SIG-M5 (cell line): ENCODE measurements around the gene OBSL1.

Experiments used
- DNase-seq: peaks from one replicate; lab custom pipeline; 2025; lab: John Stamatoyannopoulos, UW

The OBSL1 gene

GRCh38 chr2:219512524-219513216 is 58.7 kb downstream of the OBSL1 start:
- DNase-seq: no peak

- no peak for DNase-seq
Measured at GRCh38 chr2:219511547-219512325, 59.6 kb downstream of the OBSL1 start.

GRCh38 chr2:219510512-219511135 is 60.7 kb downstream of the OBSL1 start:
- DNase-seq: no peak

GRCh38 chr2:219509780-219510511 is 61.4 kb downstream of the OBSL1 start:
- no peak for DNase-seq

- DNase-seq: no peak
Measured at GRCh38 chr2:219508971-219509779, 62.2 kb downstream of the OBSL1 start.

GRCh38 chr2:219508444-219508734 is 63.0 kb downstream of the OBSL1 start:
- DNase-seq: no peak

GRCh38 chr2:219507581-219508443 is 63.5 kb downstream of the OBSL1 start:
- no peak for DNase-seq

GRCh38 chr2:219506802-219507526 is 64.4 kb downstream of the OBSL1 start:
- DNase-seq: no peak

GRCh38 chr2:219506153-219506801 is 65.1 kb downstream of the OBSL1 start:
- DNase-seq: no peak

GRCh38 chr2:219505585-219505984 is 65.8 kb downstream of the OBSL1 start:
- no peak for DNase-seq

GRCh38 chr2:219502618-219503017 is 68.7 kb downstream of the OBSL1 start:
- DNase-seq: no peak

- DNase-seq: no peak
Measured at GRCh38 chr2:219501849-219502248, 69.5 kb downstream of the OBSL1 start.
